Cerebellar cortex (tissue), 1 donor: ENCODE data around the gene NEU1.
"Not testable (repeated sequence)": the region's sequence is repeated elsewhere in the genome, so short reads cannot be mapped to it uniquely, and the experiment has no call there.

ENCODE experiments used
- DNase-seq: peaks from one replicate; pipeline ENCODE4 v3.0.0-alpha.2; 2015; ENCODE audit warnings: low spot score

The NEU1 gene

GRCh38 chr6:31862344-31863235, at the start of gene NEU1:
TSS of gene NEU1 (minus strand) at chr6:31862821. CDS start at chr6:31862776, 45 bp downstream.
- DNase-seq: peak; percentile 100

- DNase-seq: no peak
Observed at GRCh38 chr6:31911826-31912585, 49.4 kb upstream of the NEU1 start.

- DNase-seq: not testable (repeated sequence)
Observed at GRCh38 chr6:31909298-31909697, 46.7 kb upstream of the NEU1 start.

GRCh38 chr6:31908791-31909190, 46.2 kb upstream of the NEU1 start:
- DNase-seq: no peak

GRCh38 chr6:31908255-31908654, 45.6 kb upstream of the NEU1 start:
- not testable (repeated sequence) for DNase-seq

GRCh38 chr6:31907158-31907813, 44.7 kb upstream of the NEU1 start:
- DNase-seq: no peak

GRCh38 chr6:31906727-31907126, 44.1 kb upstream of the NEU1 start:
- DNase-seq: not testable (repeated sequence)

- no peak for DNase-seq
Observed at GRCh38 chr6:31906122-31906521, 43.5 kb upstream of the NEU1 start.

GRCh38 chr6:31905041-31905440, 42.4 kb upstream of the NEU1 start:
- DNase-seq: no peak

GRCh38 chr6:31903957-31904356, 41.3 kb upstream of the NEU1 start:
- DNase-seq: no peak

GRCh38 chr6:31901953-31902643, 39.5 kb upstream of the NEU1 start, which contains the start of gene ZBTB12:
TSS of gene ZBTB12 (minus strand) at chr6:31902086. CDS start at chr6:31901305, 781 bp downstream.
- DNase-seq: peak; percentile 97

- DNase-seq: peak; percentile 63
Observed at GRCh38 chr6:31901415-31901952, 38.9 kb upstream of the NEU1 start.

GRCh38 chr6:31900917-31901414, 38.3 kb upstream of the NEU1 start:
- peak; percentile 56 for DNase-seq

- DNase-seq: no peak
Observed at GRCh38 chr6:31899882-31900722, 37.5 kb upstream of the NEU1 start.

- no peak for DNase-seq
Observed at GRCh38 chr6:31899215-31899614, 36.6 kb upstream of the NEU1 start.

- peak; percentile 91 for DNase-seq
Observed at GRCh38 chr6:31898383-31899011, 35.9 kb upstream of the NEU1 start.

- peak; percentile 88 for DNase-seq
Observed at GRCh38 chr6:31897612-31898382, 35.2 kb upstream of the NEU1 start, which contains the start of gene EHMT2. TSS of gene EHMT2 (minus strand) at chr6:31897698. CDS start at chr6:31897677, 21 bp downstream.

- DNase-seq: no peak
Observed at GRCh38 chr6:31896856-31897611, 34.4 kb upstream of the NEU1 start.
